Inflammatory macrophage treated with lipopolysaccharide for 4 hours (primary cell): ENCODE measurements around the gene CPAMD8.
A peak's percentile ranks its signal among the peaks of the same experiment; 100 is the strongest.
"Not testable (repeated sequence)": the region's sequence is repeated elsewhere in the genome, so short reads cannot be mapped to it uniquely, and the experiment has no call there.

ENCODE experiments used
- DNase-seq: peaks from one replicate; pipeline ENCODE4 v3.0.0-alpha.2; 2020

CPAMD8 gene

GRCh38 chr19:16889366-16889882 is 137.2 kb downstream of the CPAMD8 start:
- DNase-seq: no peak

- DNase-seq: peak; percentile 20
These were observed 137.8 kb downstream of the CPAMD8 start, which contains the start of gene F2RL3 for GRCh38 chr19:16888629-16889365. Gene F2RL3 (plus strand): TSS chr19:16888999. CDS start chr19:16889190, 191 bp downstream.

- DNase-seq: no peak
These were observed 139.0 kb downstream of the CPAMD8 start for GRCh38 chr19:16887353-16888265.

GRCh38 chr19:16886305-16886880 is 140.2 kb downstream of the CPAMD8 start:
- no peak for DNase-seq

GRCh38 chr19:16885166-16885565 is 141.4 kb downstream of the CPAMD8 start:
- no peak for DNase-seq

- no peak for DNase-seq
These were observed 143.1 kb downstream of the CPAMD8 start for GRCh38 chr19:16883522-16883921.

- no peak for DNase-seq
These were observed 144.5 kb downstream of the CPAMD8 start for GRCh38 chr19:16882146-16882545.

- no peak for DNase-seq
These were observed 145.6 kb downstream of the CPAMD8 start for GRCh38 chr19:16880884-16881554.

- no peak for DNase-seq
These were observed 148.2 kb downstream of the CPAMD8 start for GRCh38 chr19:16878181-16878965.

GRCh38 chr19:16877581-16877980 is 149.0 kb downstream of the CPAMD8 start:
- no peak for DNase-seq

GRCh38 chr19:16876904-16877361 is 149.7 kb downstream of the CPAMD8 start:
- DNase-seq: no peak

- no peak for DNase-seq
These were observed 150.7 kb downstream of the CPAMD8 start for GRCh38 chr19:16875584-16876555.

GRCh38 chr19:16874978-16875299 is 151.7 kb downstream of the CPAMD8 start:
- not testable (repeated sequence) for DNase-seq

GRCh38 chr19:16874250-16874977 is 152.2 kb downstream of the CPAMD8 start:
- DNase-seq: no peak

GRCh38 chr19:16873594-16873993 is 153.0 kb downstream of the CPAMD8 start:
- DNase-seq: no peak

GRCh38 chr19:16872728-16873127 is 153.9 kb downstream of the CPAMD8 start:
- no peak for DNase-seq

GRCh38 chr19:16871871-16872270 is 154.7 kb downstream of the CPAMD8 start:
- DNase-seq: no peak

GRCh38 chr19:16869331-16869972 is 157.2 kb downstream of the CPAMD8 start:
- DNase-seq: no peak

- no peak for DNase-seq
These were observed 158.0 kb downstream of the CPAMD8 start for GRCh38 chr19:16868423-16869130.
